Measurements from ENCODE around the gene RNF38.

DNA sequence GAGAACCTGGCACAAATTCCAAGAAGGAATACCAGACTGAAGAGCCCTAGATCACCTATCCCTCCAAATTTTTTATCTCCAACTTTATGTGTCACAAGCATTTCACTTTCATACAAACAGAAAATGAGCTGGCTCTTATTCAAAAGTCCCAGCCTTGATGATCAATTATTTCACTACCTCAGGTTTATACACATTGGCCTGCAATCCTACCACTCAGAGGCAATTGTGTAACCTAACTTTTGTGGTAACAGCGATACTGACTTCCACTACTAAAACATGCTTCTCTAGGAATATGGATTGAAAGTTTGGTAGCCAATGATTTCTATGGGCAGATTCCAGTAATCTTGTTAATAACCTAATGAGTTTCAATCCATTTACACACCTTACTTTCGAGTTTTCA, 10.5 kb downstream of the RNF38 start:
- TF ChIP-seq CTCF (conservative IDR thresholded peaks at IDR 0.05; ENCODE audit: low read length), result no peak
- TF ChIP-seq EZH2phosphoT487 (IDR thresholded peaks at IDR 0.05; ENCODE audit: borderline replicate concordance, low read depth, low read length), result no peak
